ENCODE results near the gene ZNF200.
"Not testable (repeated sequence)": the region's sequence is repeated elsewhere in the genome, so short reads cannot be mapped to it uniquely, and the experiment has no call there.

ZNF200 gene

DNA sequence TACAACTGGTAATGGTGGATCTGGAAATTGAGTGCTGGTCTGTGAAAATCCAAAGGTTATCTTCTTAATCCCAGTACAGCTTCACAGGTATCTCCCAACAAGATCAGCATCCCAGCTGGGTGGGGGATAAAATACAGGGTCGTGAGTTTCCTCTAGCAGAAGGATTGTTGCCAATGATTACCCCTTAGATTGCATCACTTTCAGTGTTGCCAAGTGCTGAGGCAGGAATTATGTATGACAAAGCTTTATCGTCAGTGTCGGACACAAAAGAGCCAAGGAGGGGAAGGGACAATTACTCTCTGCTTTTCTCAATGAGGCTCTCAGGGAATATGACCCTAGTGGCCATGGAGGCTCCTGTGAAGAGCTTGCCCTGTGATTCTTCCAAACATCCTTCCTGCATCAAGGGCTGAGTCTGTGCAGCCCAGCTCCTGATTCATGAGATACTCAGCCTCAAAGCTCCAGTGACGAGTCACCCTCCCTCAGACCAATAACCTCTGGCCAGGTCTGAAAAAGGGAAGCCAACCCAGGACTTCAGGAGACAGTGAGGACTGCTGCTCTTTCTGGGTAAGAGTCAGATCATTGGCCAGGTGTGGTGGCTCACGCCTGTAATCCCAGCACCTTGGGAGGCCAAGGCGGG lies 31.9 kb downstream of the ZNF200 start:
- no peak for DNase-seq (ENCODE audit: low spot score)
- in situ Hi-C loops (cut with MboI; ENCODE audit: low sequenced_read_pairs, unreplicated experiment), result no loop called here
- TF ChIP-seq, protein P1, sequence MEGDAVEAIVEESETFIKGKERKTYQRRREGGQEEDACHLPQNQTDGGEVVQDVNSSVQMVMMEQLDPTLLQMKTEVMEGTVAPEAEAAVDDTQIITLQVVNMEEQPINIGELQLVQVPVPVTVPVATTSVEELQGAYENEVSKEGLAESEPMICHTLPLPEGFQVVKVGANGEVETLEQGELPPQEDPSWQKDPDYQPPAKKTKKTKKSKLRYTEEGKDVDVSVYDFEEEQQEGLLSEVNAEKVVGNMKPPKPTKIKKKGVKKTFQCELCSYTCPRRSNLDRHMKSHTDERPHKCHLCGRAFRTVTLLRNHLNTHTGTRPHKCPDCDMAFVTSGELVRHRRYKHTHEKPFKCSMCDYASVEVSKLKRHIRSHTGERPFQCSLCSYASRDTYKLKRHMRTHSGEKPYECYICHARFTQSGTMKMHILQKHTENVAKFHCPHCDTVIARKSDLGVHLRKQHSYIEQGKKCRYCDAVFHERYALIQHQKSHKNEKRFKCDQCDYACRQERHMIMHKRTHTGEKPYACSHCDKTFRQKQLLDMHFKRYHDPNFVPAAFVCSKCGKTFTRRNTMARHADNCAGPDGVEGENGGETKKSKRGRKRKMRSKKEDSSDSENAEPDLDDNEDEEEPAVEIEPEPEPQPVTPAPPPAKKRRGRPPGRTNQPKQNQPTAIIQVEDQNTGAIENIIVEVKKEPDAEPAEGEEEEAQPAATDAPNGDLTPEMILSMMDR (IDR thresholded peaks at IDR 0.05; ENCODE audit: borderline replicate concordance, control extremely low read depth, extremely low read depth, insufficient read depth, missing control alignments), result no peak

DNA sequence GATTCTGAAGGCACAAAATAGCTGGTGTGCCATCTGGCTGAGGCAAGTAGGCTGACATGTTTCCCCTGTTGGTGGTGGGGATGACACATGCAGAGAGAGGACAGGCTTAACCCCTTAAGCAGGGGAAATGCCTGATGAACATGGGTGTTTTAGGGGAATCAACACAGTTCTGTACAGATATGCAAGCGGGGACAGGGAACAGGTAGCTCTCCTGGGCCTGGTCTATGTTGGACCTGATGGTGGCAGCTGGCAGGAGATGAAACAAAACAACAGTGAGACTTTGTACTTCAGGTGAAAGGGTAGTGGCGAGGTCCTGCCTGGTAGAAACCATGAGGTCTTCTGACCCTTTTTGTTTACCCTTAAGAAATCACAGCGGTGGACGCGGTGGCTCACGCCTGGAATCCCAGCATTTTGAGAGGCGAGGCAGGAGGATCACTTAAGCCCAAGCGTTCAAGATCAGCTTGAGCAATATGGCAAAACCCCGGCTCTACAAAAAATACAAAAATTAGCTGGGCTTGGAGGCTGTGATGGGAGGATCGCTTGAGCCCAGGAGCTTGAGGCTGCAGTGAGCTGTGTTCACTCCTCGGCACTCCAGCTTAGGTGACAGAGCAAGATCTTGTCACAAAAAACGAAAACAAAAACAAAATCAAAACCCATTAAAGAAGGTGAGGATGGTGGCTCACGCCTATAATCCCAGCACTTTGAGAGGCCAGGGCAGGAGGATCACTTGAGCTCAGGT lies 36.5 kb downstream of the ZNF200 start:
- in situ Hi-C loops (cut with MboI; ENCODE audit: low sequenced_read_pairs, unreplicated experiment), result no loop called here
- no peak for DNase-seq (ENCODE audit: low spot score)
- TF ChIP-seq, protein P1 (IDR thresholded peaks at IDR 0.05; ENCODE audit: borderline replicate concordance, control extremely low read depth, extremely low read depth, insufficient read depth, missing control alignments), result no peak

DNA sequence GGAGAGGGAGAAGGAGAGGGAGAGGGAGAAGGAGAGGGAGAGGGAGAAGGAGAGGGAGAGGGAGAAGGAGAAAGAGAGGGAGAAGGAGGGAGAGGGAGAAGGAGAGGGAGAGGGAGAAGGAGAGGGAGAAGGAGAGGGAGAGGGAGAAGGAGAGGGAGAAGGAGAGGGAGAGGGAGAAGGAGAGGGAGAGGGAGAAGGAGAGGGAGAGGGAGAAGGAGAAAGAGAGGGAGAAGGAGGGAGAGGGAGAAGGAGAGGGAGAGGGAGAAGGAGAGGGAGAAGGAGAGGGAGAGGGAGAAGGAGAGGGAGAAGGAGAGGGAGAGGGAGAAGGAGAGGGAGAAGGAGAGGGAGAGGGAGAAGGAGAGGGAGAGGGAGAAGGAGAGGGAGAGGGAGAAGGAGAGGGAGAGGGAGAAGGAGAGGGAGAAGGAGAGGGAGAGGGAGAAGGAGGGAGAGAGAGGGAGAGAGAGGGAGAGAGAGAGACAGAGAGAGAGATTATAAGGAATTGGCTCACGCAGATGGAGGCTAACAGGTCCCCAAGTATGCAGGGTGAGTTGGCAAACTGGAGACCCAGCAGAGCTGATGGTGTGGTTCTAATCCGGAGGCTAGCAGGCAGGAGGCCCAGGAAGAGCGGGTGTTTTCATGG lies 37.1 kb downstream of the ZNF200 start:
- in situ Hi-C loops (cut with MboI; ENCODE audit: low sequenced_read_pairs, unreplicated experiment), result not testable (repeated sequence)

DNA sequence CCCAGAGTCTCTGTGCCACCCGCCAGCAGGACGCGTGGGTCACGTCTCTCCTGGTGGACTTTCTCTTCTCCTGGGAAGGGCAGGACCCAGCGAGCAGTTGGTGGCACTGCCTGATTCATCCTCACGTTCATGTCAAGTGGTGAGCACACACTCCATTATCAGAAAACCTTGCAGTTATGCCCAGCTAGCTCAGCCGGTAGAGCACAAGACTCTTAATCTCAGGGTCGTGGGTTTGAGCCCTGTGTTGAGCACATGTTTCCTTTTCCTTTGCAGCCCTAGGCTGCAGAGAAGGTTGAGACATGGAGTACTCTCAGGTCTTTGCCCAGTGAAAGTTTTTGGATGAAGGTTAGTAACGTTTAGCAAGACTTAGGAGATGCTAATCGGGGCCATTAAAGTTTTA lies 39.0 kb downstream of the ZNF200 start:
- in situ Hi-C loops (cut with MboI; ENCODE audit: low sequenced_read_pairs, unreplicated experiment), result no loop called here
- DNase-seq (ENCODE audit: low spot score), result no peak
- TF ChIP-seq, protein P1 (IDR thresholded peaks at IDR 0.05; ENCODE audit: borderline replicate concordance, control extremely low read depth, extremely low read depth, insufficient read depth, missing control alignments), result no peak

More for the DNA sequence above, 37.1 kb downstream of the ZNF200 start:
- DNase-seq (ENCODE audit: low spot score), result not testable (repeated sequence)

DNA sequence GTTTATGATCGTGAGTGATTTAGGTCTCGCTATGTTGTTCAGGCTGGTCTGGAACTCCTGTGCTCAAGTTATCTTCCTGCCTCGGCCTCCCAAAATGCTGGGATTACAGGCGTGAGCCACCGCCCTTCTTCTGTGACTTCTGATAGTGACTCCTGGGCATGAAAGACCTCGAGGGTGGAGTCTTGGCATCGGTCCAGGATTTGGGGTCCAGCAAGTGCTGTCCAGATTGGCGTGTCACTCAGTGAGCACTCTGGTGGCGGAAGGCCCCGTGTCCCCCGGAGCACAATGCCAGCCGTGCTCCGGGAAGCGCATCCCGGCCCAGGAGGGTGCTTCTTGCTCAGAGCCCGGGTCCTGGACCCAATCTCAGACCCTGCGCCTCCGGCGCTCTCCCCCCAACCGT lies 40.2 kb downstream of the ZNF200 start:
- TF ChIP-seq, protein P1 (IDR thresholded peaks at IDR 0.05; ENCODE audit: borderline replicate concordance, control extremely low read depth, extremely low read depth, insufficient read depth, missing control alignments), result no peak
- DNase-seq (ENCODE audit: low spot score), result no peak
- in situ Hi-C loops (cut with MboI; ENCODE audit: low sequenced_read_pairs, unreplicated experiment), result no loop called here

DNA sequence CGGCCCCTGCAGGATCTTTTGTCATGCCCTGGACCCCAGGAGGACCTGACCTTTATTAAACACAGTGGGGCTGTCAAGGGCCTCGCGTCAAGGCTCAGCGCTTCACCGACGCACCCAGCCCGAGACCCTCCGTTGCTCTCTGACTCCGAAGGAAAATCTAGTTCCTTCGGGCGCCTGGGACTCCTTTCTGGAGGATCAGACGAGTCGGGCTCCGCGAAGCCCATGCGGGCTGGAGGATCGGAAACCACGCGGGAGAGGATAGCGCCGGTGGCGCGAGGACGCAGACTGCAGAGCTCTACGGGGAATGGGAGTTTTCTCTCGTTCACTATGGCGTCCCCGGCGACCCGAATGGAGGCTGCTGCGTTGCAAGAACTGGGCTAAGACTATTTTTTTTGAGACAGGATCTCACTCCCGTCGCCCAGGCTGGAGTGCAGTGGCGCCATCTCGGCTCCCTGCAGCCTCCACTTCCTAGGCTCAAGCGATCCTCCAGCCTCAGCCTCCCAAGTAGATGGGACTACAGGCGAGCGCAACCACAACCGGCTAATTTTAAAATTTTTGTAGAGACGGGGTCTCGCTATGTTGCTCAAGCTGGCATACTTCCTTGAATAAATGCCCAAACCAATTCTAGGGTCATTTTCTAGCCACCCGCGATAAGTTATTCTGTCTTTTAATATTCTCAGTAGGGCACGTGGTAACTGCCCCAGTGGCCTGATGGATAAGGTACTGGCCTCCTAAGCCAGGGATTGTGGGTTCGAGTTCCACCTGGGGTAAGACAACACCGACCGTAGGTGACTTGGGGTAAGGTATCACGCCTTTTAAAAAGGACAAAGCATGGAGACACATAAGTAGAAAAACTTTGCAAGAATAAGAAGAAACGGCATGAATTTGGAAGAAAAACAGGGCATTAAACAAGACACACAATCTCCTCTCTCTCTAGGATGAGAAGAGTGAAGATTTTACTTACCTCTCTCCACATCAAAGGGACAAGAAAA lies 41.4 kb downstream of the ZNF200 start:
- no peak for DNase-seq (ENCODE audit: low spot score)
- in situ Hi-C loops (cut with MboI; ENCODE audit: low sequenced_read_pairs, unreplicated experiment), result no loop called here
- TF ChIP-seq, protein P1 (IDR thresholded peaks at IDR 0.05; ENCODE audit: borderline replicate concordance, control extremely low read depth, extremely low read depth, insufficient read depth, missing control alignments), result no peak
